Fibroblast of lung (primary cell): ENCODE results near the gene COG5. TPM values are rescaled to one million over a fixed set of nuclear protein-coding genes. Genes with fewer than 3 reads are reported as not detected.

Source experiments
- DNase-seq, 2 donors: peaks; one replicate each; pipeline versions ENCODE4 v3.0.0 to v3.0.0-alpha.2; 2010; ENCODE audit warnings: low read depth in 2 of 2
- H2AFZ ChIP-seq: 2 replicates; pipeline ENCODE4 v1.5.1; 2012; ENCODE audit warnings: low read length, control low read depth, inconsistent platforms
- H3K27ac ChIP-seq: 2 replicates; pipeline ENCODE4 v1.5.1; 2011; ENCODE audit warnings: low read length, control low read depth; ENCODE audit not compliant: insufficient read depth
- H3K27me3 ChIP-seq: 2 replicates; pipeline ENCODE4 v1.5.1; 2011; ENCODE audit warnings: mild to moderate bottlenecking, low read length; ENCODE audit not compliant: control insufficient read depth, insufficient read depth
- H3K36me3 ChIP-seq: 2 replicates; pipeline ENCODE4 v1.5.1; 2011; ENCODE audit warnings: low read length; ENCODE audit not compliant: control insufficient read depth, insufficient read depth
- H3K4me1 ChIP-seq: 2 replicates; pipeline ENCODE4 v1.5.1; 2011; ENCODE audit warnings: low read length; ENCODE audit not compliant: control insufficient read depth, insufficient read depth; ENCODE audit errors: extremely low read depth
- H3K4me2 ChIP-seq: 2 replicates; pipeline ENCODE4 v1.5.1; 2011; ENCODE audit warnings: low read length, control low read depth; ENCODE audit not compliant: insufficient read depth; ENCODE audit errors: extremely low read depth
- H3K4me3 ChIP-seq, 4 experiments: fragments of 200-600 bp in 1 of 4; sonication (generic) in 1 of 4; replicated peaks in 1 of 4; 2 replicates each; pipeline ENCODE4 v1.5.1; 2011 to 2016; ENCODE audit warnings: low read length in 4 of 4, low read depth in 3 of 4, mild to moderate bottlenecking in 3 of 4, control low read depth in 2 of 4, inconsistent platforms in 1 of 4, mixed read lengths in 1 of 4; ENCODE audit not compliant: insufficient read depth in 1 of 4; ENCODE audit errors: control extremely low read depth in 1 of 4
- H3K79me2 ChIP-seq: 2 replicates; pipeline ENCODE4 v1.5.1; 2012; ENCODE audit warnings: mild to moderate bottlenecking, low read length, inconsistent platforms; ENCODE audit not compliant: control insufficient read depth, insufficient read depth
- H3K9ac ChIP-seq: 2 replicates; pipeline ENCODE4 v1.5.1; 2011; ENCODE audit warnings: mild to moderate bottlenecking, low read length, control low read depth; ENCODE audit not compliant: insufficient read depth
- H3K9me3 ChIP-seq: 2 replicates; pipeline ENCODE4 v1.5.1; 2012; ENCODE audit warnings: low read depth, low read length; ENCODE audit not compliant: control insufficient read depth, insufficient read depth
- H4K20me1 ChIP-seq: 2 replicates; pipeline ENCODE4 v1.5.1; 2011; ENCODE audit warnings: low read length; ENCODE audit not compliant: control insufficient read depth, insufficient read depth; ENCODE audit errors: extremely low read depth
- CTCF ChIP-seq, 2 donors: IDR thresholded peaks in 1 of 2; conservative IDR thresholded peaks in 1 of 2; 1 replicate in 1 of 2; 2 replicates in 1 of 2; pipeline ENCODE4 v1.5.1; 2011 to 2012; ENCODE audit warnings: low read length in 2 of 2, control low read depth in 1 of 2, inconsistent platforms in 1 of 2, low read depth in 1 of 2, mild to moderate bottlenecking in 1 of 2
- EZH2 ChIP-seq: IDR thresholded peaks from 2 replicates; pipeline ENCODE4 v1.5.1; 2012; ENCODE audit warnings: low read length, control low read depth, mild to moderate bottlenecking; ENCODE audit errors: missing control alignments
- polyA plus RNA-seq, 2 donors: library from polyadenylated mRNA; depleted of rRNA in 1 of 2; stranded (reverse) in 1 of 2; unstranded in 1 of 2; fragments of >200 nt; gene quantifications; 2 replicates each; pipeline ENCODE4 v1.2.1, GENCODE V29; 2011 to 2012; ENCODE audit warnings: missing spikeins in 1 of 2
- total RNA-seq: library from RNA; depleted of rRNA; stranded (reverse); fragments of >200 nt; gene quantifications from 2 replicates; pipeline ENCODE4 v1.2.1, GENCODE V29; 2014

COG5 gene
- total and polyA plus RNA-seq, 2 donors (not counting 1 experiment from before 2014, with no cell fraction given): 34.5 to 40.3 TPM

DNA sequence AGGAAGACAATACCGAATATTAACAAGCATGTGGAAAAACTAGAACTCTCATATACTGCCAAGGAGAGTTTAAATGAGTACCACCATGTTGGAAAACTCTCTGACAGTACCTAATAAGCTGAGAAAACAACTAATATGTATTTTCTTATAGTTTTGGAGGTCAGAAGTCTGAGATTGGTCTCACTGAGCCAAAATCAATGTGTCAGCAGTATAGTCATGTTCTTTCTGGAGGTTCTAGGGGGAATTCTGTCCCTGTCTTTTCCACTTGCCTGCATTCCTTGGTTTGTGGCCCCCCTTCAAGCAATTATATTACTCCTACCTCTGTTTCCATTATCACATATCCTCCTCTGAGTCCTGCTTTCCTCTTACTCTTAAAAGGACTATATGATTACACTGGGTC lies 250.4 kb downstream of the COG5 start:
- Histone ChIP-seq H3K4me2 (no peak overlapping the region), H3K9ac (no peak overlapping the region), H3K36me3 (no peaks in the 10 kb centered on the region), H3K79me2 (no peaks in the 10 kb centered on the region), H3K27me3 (no peaks in the 10 kb centered on the region), H3K9me3 (no peaks in the 10 kb centered on the region), H3K4me3 (no peak overlapping the region), H3K4me1 (no peaks in the 10 kb centered on the region), H2AFZ (no peak overlapping the region), H3K27ac (no peak overlapping the region), H4K20me1 (no peaks in the 10 kb centered on the region)
- no peak for TF ChIP-seq EZH2
- no peak for TF ChIP-seq CTCF (conservative IDR thresholded peaks at IDR 0.05 in 1 of 2, IDR thresholded peaks at IDR 0.05 in 1 of 2; ENCODE audit: low read depth in 1 of 2, low read length in 2 of 2)
- no peak for DNase-seq

DNA sequence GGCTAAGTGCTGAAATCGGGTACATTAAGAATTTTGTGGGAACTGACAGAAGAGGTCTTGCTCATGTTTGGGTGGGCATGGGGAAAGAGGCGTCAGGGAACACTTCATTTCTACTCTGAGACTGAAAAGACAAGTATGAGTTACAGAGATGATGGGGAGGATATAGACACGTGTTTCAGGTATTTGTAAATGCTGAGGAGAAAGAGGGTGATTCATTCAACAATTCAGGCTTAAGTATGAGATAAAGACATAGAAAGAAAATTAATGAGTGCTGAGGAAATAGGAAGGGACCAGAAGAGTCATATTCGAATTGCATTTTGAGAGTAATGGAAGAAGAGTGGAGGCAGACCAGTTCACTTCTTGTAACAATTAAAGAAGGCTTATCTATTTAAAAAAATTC lies 251.3 kb downstream of the COG5 start:
- H4K20me1 ChIP-seq: no peaks in the 10 kb centered on the region
- no peak overlapping the region for H3K4me2 ChIP-seq
- H3K27me3 ChIP-seq: no peaks in the 10 kb centered on the region
- TF ChIP-seq EZH2: no peak
- no peak for TF ChIP-seq CTCF (conservative IDR thresholded peaks at IDR 0.05 in 1 of 2, IDR thresholded peaks at IDR 0.05 in 1 of 2; ENCODE audit: low read depth in 1 of 2, low read length in 2 of 2)
- H3K9ac ChIP-seq: no peak overlapping the region
- no peaks in the 10 kb centered on the region for H3K4me1 ChIP-seq
- H2AFZ ChIP-seq: no peak overlapping the region
- no peaks in the 10 kb centered on the region for H3K36me3 ChIP-seq
- DNase-seq: peak in 1 of 2 donors; percentile 28
- H3K4me3 ChIP-seq: no peak overlapping the region
- no peaks in the 10 kb centered on the region for H3K9me3 ChIP-seq
- H3K79me2 ChIP-seq: no peaks in the 10 kb centered on the region
- H3K27ac ChIP-seq: no peak overlapping the region

- H4K20me1 ChIP-seq: no peaks in the 10 kb centered on the region
- TF ChIP-seq EZH2 (no peak), CTCF (conservative IDR thresholded peaks at IDR 0.05 in 1 of 2, IDR thresholded peaks at IDR 0.05 in 1 of 2; ENCODE audit: low read depth in 1 of 2, low read length in 2 of 2) (no peak)
- no peak overlapping the region for H3K4me2 ChIP-seq
- H2AFZ ChIP-seq: no peak overlapping the region
- H3K36me3 ChIP-seq: no peaks in the 10 kb centered on the region
- no peaks in the 10 kb centered on the region for H3K4me1 ChIP-seq
- no peak overlapping the region for H3K27ac ChIP-seq
- H3K9ac ChIP-seq: no peak overlapping the region
- H3K9me3 ChIP-seq: no peaks in the 10 kb centered on the region
- DNase-seq: no peak
- H3K79me2 ChIP-seq: no peaks in the 10 kb centered on the region
- H3K27me3 ChIP-seq: no peaks in the 10 kb centered on the region
- H3K4me3 ChIP-seq: no peak overlapping the region
Observed at GRCh38 chr7:107309296-107309695, 254.4 kb downstream of the COG5 start.
